ENCODE data around the gene PIM2.

DNA sequence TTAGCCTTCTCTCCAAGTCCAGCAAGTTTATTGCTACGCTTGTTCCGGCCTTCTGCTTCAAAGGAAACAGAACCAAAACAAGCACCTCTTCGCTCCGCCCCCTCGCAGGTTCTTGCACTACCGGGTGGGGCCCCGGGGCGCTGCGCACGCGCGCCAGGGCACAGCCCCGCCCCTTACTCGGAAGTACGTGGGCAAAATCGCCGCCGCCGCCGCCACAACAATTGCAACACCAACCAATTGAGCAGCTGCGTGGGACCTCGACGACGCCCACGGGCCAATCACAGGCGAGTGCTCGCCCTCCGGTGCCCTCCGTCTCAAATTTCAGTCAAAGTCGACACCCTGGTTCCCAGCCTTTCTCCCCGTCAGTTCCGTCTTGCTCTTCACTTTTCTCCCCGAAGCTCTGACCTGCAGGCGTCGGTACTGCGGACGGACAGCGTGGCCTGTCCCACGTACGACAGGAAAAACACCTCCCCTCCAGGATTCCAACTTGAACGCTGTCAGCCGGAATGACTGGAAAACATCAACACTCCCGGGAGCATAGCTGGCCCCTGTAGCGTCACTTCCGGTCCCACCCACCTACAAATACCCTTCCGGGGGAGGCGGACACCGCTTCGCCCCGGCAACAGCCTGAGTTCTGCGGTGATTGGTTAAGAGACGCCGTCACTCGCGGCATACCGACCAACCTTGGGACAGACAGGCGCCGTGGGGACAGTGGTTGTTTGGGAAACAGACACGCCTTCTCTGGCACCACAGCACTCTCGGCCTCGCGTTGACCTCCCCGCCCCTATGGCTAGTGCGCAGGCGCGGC is 39.2 kb upstream of the PIM2 start:
- TF ChIP-seq, protein P1, sequence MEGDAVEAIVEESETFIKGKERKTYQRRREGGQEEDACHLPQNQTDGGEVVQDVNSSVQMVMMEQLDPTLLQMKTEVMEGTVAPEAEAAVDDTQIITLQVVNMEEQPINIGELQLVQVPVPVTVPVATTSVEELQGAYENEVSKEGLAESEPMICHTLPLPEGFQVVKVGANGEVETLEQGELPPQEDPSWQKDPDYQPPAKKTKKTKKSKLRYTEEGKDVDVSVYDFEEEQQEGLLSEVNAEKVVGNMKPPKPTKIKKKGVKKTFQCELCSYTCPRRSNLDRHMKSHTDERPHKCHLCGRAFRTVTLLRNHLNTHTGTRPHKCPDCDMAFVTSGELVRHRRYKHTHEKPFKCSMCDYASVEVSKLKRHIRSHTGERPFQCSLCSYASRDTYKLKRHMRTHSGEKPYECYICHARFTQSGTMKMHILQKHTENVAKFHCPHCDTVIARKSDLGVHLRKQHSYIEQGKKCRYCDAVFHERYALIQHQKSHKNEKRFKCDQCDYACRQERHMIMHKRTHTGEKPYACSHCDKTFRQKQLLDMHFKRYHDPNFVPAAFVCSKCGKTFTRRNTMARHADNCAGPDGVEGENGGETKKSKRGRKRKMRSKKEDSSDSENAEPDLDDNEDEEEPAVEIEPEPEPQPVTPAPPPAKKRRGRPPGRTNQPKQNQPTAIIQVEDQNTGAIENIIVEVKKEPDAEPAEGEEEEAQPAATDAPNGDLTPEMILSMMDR (IDR thresholded peaks at IDR 0.05) = no peak
- TF ChIP-seq POLR2A (IDR thresholded peaks at IDR 0.05) = peak; percentile 17 to 66
- TF ChIP-seq POLR2AphosphoS5 (IDR thresholded peaks at IDR 0.05) = peak; percentile 60 to 89 (median 72)
- no peak for TF ChIP-seq EP300 (IDR thresholded peaks at IDR 0.05)

Data from sigmoid colon (tissue), 4 donors.